ENCODE data around the gene RAB31.

DNA sequence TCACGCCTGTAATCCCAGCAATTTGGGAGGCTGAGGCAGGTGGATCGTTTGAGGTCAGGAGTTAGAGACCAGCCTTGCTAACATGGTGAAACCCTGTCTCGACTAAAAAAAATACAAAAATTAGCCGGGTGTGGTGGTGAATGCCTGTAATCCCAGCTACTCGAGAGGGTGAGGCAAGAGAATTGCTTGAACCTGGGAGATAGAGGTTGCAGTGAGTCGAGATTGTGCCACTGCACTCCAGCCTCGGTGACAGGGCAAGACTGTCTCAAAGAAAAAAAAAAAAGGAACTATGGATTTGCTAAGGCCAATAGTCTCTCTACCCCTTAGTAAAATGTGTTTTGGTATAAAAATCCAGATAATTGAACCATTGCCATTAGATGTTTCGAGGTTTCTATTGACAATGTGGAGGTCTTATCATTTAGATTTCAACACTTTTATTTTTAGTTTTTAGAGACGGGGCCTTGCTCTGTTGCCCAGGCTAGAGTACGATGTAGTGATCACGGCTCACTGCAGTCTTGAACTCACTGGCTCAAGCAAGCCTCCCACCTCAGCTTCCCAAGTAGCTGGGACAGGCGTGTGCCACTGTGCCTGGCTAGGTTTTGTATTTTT lies 176.5 kb downstream of the RAB31 start:
- TF ChIP-seq, protein P1, sequence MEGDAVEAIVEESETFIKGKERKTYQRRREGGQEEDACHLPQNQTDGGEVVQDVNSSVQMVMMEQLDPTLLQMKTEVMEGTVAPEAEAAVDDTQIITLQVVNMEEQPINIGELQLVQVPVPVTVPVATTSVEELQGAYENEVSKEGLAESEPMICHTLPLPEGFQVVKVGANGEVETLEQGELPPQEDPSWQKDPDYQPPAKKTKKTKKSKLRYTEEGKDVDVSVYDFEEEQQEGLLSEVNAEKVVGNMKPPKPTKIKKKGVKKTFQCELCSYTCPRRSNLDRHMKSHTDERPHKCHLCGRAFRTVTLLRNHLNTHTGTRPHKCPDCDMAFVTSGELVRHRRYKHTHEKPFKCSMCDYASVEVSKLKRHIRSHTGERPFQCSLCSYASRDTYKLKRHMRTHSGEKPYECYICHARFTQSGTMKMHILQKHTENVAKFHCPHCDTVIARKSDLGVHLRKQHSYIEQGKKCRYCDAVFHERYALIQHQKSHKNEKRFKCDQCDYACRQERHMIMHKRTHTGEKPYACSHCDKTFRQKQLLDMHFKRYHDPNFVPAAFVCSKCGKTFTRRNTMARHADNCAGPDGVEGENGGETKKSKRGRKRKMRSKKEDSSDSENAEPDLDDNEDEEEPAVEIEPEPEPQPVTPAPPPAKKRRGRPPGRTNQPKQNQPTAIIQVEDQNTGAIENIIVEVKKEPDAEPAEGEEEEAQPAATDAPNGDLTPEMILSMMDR (IDR thresholded peaks at IDR 0.05) = no peak
- TF ChIP-seq POLR2A (IDR thresholded peaks at IDR 0.05) (no peak), EP300 (IDR thresholded peaks at IDR 0.05) (no peak), POLR2AphosphoS5 (IDR thresholded peaks at IDR 0.05) (no peak)
